SJCRH30 (cell line): ENCODE results near the gene SH3PXD2B. TPM values are rescaled to one million over a fixed set of nuclear protein-coding genes. Genes with fewer than 3 reads are reported as not detected.
A peak's percentile ranks its signal among the peaks of the same experiment; 100 is the strongest.

ENCODE experiments used
- DNase-seq, 2 experiments: peaks; one replicate each; pipeline ENCODE4 v3.0.0-alpha.2; 2015 to 2020
- H3K27ac ChIP-seq: fragments of 250-450 bp; sonication (Bioruptor Pico); 2 replicates; pipeline ENCODE4 v1.5.1; 2020; ENCODE audit warnings: mild to moderate bottlenecking, moderate library complexity
- H3K27me3 ChIP-seq: fragments of 250-450 bp; sonication (Bioruptor Pico); 2 replicates; pipeline ENCODE4 v1.5.1; 2020; ENCODE audit warnings: mild to moderate bottlenecking, moderate library complexity
- H3K36me3 ChIP-seq: fragments of 250-450 bp; sonication (Bioruptor Pico); 2 replicates; pipeline ENCODE4 v1.5.1; 2020; ENCODE audit warnings: mild to moderate bottlenecking, moderate library complexity
- H3K4me1 ChIP-seq: fragments of 250-450 bp; sonication (Bioruptor Pico); 2 replicates; pipeline ENCODE4 v1.5.1; 2020; ENCODE audit warnings: mild to moderate bottlenecking, moderate library complexity
- H3K4me3 ChIP-seq: fragments of 250-450 bp; sonication (Bioruptor Pico); 2 replicates; pipeline ENCODE4 v1.5.1; 2020; ENCODE audit warnings: mild to moderate bottlenecking, moderate library complexity
- H3K9me3 ChIP-seq: fragments of 250-450 bp; sonication (Bioruptor Pico); replicated peaks from 2 replicates; pipeline ENCODE4 v1.5.1; 2020; ENCODE audit warnings: mild to moderate bottlenecking, moderate library complexity
- total RNA-seq: library from RNA; depleted of rRNA; stranded (reverse); fragments of >200 nt; shearing (Covaris generic); gene quantifications from 2 replicates; pipeline ENCODE4 v1.2.3, GENCODE V29; 2014

Gene SH3PXD2B
- total RNA-seq, 1 experiment from 2014 or later, result 16.4 TPM

DNA sequence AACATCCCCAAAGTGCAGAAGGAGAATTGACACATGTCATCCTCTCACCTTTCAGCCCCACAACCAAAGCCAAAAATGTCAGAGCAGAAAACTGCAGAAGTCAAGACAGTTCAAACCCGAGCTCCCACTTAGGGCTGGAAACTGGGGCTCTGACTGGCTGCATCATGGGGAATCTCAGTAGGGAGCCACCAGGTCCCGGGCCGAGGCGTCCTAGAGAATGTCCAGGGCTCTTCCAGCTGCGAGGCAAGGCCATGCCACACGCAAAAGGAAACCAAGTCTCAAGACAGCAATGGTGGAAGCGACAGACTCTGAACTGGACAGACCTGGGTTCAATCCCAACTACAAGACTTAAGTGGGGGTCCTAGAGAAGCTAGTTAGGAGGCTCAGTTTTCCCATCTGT lies 13.8 kb downstream of the SH3PXD2B start:
- Histone ChIP-seq H3K36me3 (no peaks in the 10 kb centered on the region), H3K4me1 (peaks cover 33% of the 10 kb centered on the region), H3K27ac (no peak overlapping the region), H3K9me3 (no peaks in the 10 kb centered on the region), H3K27me3 (no peaks in the 10 kb centered on the region), H3K4me3 (no peak overlapping the region)
- no peak for DNase-seq

DNA sequence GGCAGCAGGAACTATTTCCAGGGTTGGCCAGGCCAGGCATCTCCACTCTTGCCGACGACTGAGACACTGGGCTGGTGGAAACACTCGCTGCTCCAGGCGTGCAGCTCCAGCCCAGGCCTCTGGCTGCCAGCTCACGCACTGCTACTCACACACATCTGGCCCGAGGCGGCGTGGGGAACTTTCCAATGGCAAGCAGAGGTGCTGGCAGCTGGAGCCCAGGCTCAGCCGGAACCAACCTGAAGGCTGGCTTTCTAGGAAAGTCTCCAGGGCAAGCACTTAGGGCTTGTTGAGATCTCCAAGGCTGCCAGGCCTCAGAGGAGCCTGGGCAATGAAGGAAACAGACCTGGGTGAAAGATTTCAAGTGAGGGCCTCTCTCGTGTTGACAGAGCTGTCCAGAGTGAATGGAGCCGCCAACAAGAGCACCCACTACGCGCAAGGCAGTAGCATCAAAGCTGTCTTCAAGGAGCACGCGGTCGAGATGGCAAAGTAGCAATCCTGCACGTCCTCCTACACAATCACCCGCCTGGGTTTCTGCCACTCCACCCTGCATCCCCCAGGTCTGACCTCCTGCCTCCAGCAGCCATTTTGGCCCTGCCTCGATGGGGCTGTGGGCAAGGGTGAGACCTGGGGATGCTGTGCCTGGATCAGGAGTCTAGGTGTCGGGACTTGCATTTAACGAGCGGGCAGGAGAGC lies 14.4 kb downstream of the SH3PXD2B start:
- Histone ChIP-seq H3K27ac (no peak overlapping the region), H3K9me3 (no peaks in the 10 kb centered on the region), H3K27me3 (no peaks in the 10 kb centered on the region), H3K4me3 (no peak overlapping the region), H3K36me3 (no peaks in the 10 kb centered on the region), H3K4me1 (peaks cover 33% of the 10 kb centered on the region)
- no peak for DNase-seq

GRCh38 chr5:172438319-172438668 lies 16.0 kb downstream of the SH3PXD2B start:
- Histone ChIP-seq H3K36me3 (no peaks in the 10 kb centered on the region), H3K27me3 (no peaks in the 10 kb centered on the region), H3K4me3 (no peak overlapping the region), H3K4me1 (peaks cover 20% of the 10 kb centered on the region), H3K9me3 (no peaks in the 10 kb centered on the region), H3K27ac (no peak overlapping the region)
- no peak for DNase-seq

- Histone ChIP-seq H3K27ac (no peak overlapping the region), H3K27me3 (no peaks in the 10 kb centered on the region), H3K4me1 (peaks cover 16% of the 10 kb centered on the region), H3K4me3 (no peak overlapping the region), H3K36me3 (no peaks in the 10 kb centered on the region), H3K9me3 (no peaks in the 10 kb centered on the region)
- DNase-seq, result peak; percentile 90 to 96
These were observed 16.6 kb downstream of the SH3PXD2B start for GRCh38 chr5:172437445-172438318.

GRCh38 chr5:172436879-172437369 lies 17.4 kb downstream of the SH3PXD2B start:
- Histone ChIP-seq H3K4me3 (no peak overlapping the region), H3K27ac (no peak overlapping the region), H3K36me3 (no peaks in the 10 kb centered on the region), H3K9me3 (no peaks in the 10 kb centered on the region), H3K4me1 (peaks cover 16% of the 10 kb centered on the region), H3K27me3 (no peaks in the 10 kb centered on the region)
- DNase-seq, result no peak

DNA sequence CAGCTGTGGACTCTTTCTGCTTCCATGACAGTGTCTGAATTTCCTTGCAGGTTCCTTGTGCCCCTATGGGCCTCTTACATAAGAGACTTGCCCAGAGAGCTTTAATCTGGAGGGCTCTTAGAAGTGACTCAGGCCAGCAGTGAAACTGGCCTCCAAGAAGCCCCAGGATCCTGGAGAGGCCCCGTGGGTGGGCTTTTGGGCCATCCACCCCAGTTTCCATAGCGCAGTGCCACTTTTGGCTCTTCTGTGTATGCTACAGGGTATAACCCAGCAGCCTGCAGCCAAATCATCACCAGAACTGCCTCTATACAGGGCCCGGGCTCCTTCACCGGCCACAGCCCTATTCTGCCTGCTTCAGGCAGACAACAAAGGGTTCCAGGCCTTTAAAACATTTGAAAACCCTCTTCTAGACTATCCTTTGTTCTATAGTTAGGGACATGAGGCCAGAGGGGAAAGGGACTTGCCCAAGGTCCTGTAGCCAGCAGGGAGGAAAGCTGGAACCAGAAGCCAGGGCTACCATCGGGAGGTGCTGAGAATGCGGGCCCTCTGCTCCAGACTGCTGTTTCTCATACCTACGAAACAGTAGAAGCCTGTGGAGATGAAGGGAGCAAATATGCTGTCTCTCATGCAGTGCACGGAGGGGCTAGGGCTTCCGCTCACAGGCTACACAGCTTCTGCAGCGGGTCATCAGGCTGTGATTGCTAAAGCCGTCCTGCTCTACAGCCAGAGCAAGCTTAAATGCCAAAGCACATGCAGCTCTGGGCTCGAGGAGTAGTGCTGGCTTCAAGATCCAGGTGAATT lies 18.0 kb downstream of the SH3PXD2B start:
- H3K27ac ChIP-seq, result no peak overlapping the region
- DNase-seq, result no peak
- H3K36me3 ChIP-seq, result no peaks in the 10 kb centered on the region
- no peaks in the 10 kb centered on the region for H3K27me3 ChIP-seq
- H3K4me3 ChIP-seq, result no peak overlapping the region
- H3K4me1 ChIP-seq, result peaks cover 16% of the 10 kb centered on the region
- H3K9me3 ChIP-seq, result no peaks in the 10 kb centered on the region

DNA sequence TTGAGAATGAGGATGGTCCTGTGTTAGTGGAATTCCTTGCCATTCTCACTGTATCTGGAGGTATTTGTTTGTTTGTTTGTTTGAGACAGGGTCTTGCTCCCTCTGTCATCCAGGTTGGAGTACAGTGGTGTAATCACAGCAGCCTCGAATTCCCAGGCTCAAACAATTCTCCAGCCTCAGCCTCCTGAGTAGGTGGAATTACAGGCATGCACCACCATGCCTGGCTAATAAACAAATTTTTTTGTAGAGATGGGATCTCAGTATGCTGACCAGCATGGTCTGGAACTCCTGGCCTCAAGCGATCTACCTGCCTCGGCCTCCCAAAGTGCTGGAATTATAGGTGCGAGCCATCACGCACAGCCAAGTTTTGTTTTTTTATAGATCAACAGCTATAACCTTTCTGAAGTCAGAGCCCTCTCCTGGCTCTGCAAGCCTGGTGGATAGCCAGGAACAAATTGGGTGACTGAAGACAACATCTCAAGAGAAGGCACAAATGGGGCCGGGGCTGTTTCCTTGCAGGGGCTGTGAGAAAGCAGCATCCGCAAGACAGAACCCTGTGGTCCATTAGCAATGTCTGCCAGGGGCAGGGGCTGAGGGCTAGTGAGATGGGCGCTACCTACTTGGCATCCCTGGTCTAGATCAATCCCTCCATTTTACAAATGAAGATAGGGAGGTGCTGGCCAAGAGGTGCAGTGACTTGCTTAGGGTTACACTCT lies 18.8 kb downstream of the SH3PXD2B start:
- Histone ChIP-seq H3K27me3 (no peaks in the 10 kb centered on the region), H3K4me3 (no peak overlapping the region), H3K27ac (no peak overlapping the region), H3K4me1 (peaks cover 16% of the 10 kb centered on the region), H3K9me3 (no peaks in the 10 kb centered on the region), H3K36me3 (no peaks in the 10 kb centered on the region)
- DNase-seq, result no peak

- H3K4me3 ChIP-seq, result no peak overlapping the region
- peak in 1 of 2 experiments; percentile 35 for DNase-seq
- H3K36me3 ChIP-seq, result no peaks in the 10 kb centered on the region
- H3K27ac ChIP-seq, result no peak overlapping the region
- no peaks in the 10 kb centered on the region for H3K27me3 ChIP-seq
- no peaks in the 10 kb centered on the region for H3K9me3 ChIP-seq
- peaks cover 20% of the 10 kb centered on the region for H3K4me1 ChIP-seq
These were observed 20.1 kb downstream of the SH3PXD2B start for GRCh38 chr5:172434251-172434650.

GRCh38 chr5:172433513-172433912 lies 20.8 kb downstream of the SH3PXD2B start:
- Histone ChIP-seq H3K27me3 (no peaks in the 10 kb centered on the region), H3K4me1 (peaks cover 24% of the 10 kb centered on the region), H3K4me3 (no peak overlapping the region), H3K36me3 (no peaks in the 10 kb centered on the region), H3K9me3 (no peaks in the 10 kb centered on the region), H3K27ac (no peak overlapping the region)
- DNase-seq, result no peak

- Histone ChIP-seq H3K4me3 (no peak overlapping the region), H3K4me1 (peaks cover 20% of the 10 kb centered on the region), H3K27me3 (no peaks in the 10 kb centered on the region), H3K36me3 (no peaks in the 10 kb centered on the region), H3K27ac (no peak overlapping the region), H3K9me3 (no peaks in the 10 kb centered on the region)
- no peak for DNase-seq
These were observed 21.3 kb downstream of the SH3PXD2B start for GRCh38 chr5:172433071-172433470.

GRCh38 chr5:172430354-172430753 lies 24.0 kb downstream of the SH3PXD2B start:
- H3K4me3 ChIP-seq, result no peak overlapping the region
- DNase-seq, result no peak

DNA sequence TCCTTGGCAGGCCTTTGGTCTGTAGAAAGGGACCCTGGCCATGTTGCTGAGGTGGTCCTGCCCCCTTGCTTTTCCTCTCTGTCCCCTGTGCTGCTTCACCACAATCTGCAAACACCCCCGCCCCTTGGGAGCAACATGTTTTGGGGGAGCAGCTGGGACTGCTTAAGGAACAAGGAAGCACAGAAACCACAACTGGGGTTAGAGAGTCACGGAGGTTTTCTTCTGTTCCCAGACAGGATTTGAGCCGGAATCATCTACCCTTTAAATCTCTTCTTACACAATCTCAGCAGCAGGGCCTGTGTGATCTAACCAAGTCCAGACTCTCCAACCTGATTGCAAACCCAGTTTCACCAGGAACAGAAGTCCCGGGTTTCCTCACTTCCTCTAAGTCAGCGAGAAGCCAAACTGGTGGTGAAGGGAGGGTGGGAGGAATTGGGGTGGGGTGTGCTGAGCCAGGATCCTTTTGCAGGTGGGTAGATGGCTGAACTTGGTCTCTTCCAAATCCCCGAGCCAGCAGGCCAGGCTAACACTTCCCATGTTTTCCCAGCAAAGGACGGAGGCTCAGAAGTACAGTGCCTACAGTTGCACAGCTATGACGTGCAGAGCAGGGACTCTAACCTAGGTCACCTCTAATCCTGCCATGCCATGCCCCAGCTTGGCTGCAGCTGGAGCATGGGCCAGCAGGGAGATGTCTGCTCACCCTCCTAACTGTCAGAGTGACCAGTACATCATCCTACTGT lies 25.0 kb downstream of the SH3PXD2B start:
- Histone ChIP-seq H3K4me3 (no peak overlapping the region), H3K27ac (no peak overlapping the region), H3K4me1 (peaks cover 9% of the 10 kb centered on the region), H3K9me3 (no peaks in the 10 kb centered on the region), H3K27me3 (no peaks in the 10 kb centered on the region), H3K36me3 (no peaks in the 10 kb centered on the region)
- DNase-seq, result peak in 1 of 2 experiments; percentile 43

More at GRCh38 chr5:172430354-172430753, 24.0 kb downstream of the SH3PXD2B start:
- no peaks in the 10 kb centered on the region for H3K9me3 ChIP-seq
- H3K27me3 ChIP-seq, result no peaks in the 10 kb centered on the region
- H3K4me1 ChIP-seq, result peaks cover 9% of the 10 kb centered on the region
- H3K36me3 ChIP-seq, result no peaks in the 10 kb centered on the region
- H3K27ac ChIP-seq, result no peak overlapping the region

GRCh38 chr5:172428224-172429166 lies 25.8 kb downstream of the SH3PXD2B start:
- no peak overlapping the region for H3K4me3 ChIP-seq
- H3K36me3 ChIP-seq, result no peaks in the 10 kb centered on the region
- DNase-seq, result no peak
- no peak overlapping the region for H3K27ac ChIP-seq
- H3K27me3 ChIP-seq, result no peaks in the 10 kb centered on the region
- peaks cover 9% of the 10 kb centered on the region for H3K4me1 ChIP-seq
- H3K9me3 ChIP-seq, result no peaks in the 10 kb centered on the region; the same call in 1 of the 2 replicates
